H9 (cell line): ENCODE results near the gene USP47. TPM values are rescaled to one million over a fixed set of nuclear protein-coding genes. Genes with fewer than 3 reads are reported as not detected.

Source experiments
- DNase-seq: peaks from one replicate; pipeline ENCODE4 v3.0.0-alpha.2; 2017
- H2AFZ ChIP-seq: one replicate; pipeline ENCODE4 v1.6.1; 2013; ENCODE audit warnings: mild to moderate bottlenecking, low read length, control low read depth, moderate library complexity
- H2AK5ac ChIP-seq: 2 replicates; pipeline ENCODE4 v1.6.1; 2013; ENCODE audit warnings: low read length, control low read depth, mixed read lengths; ENCODE audit not compliant: insufficient read length
- H2BK120ac ChIP-seq: one replicate; pipeline ENCODE4 v1.6.1; 2013; ENCODE audit warnings: low read depth, mild to moderate bottlenecking, low read length, control low read depth, inconsistent platforms; ENCODE audit not compliant: poor library complexity, severe bottlenecking
- H2BK12ac ChIP-seq: 2 replicates; pipeline ENCODE4 v1.6.1; 2013; ENCODE audit warnings: low read length, control low read depth, mixed read lengths, low read depth; ENCODE audit not compliant: insufficient read length
- H2BK15ac ChIP-seq: 2 replicates; pipeline ENCODE4 v1.6.1; 2013; ENCODE audit warnings: low read depth, low read length, control low read depth
- H2BK20ac ChIP-seq: one replicate; pipeline ENCODE4 v1.6.1; 2013; ENCODE audit warnings: low read depth, mild to moderate bottlenecking, low read length, control low read depth, inconsistent platforms; ENCODE audit not compliant: poor library complexity, severe bottlenecking
- H2BK5ac ChIP-seq: 2 replicates; pipeline ENCODE4 v1.6.1; 2013; ENCODE audit warnings: low read length, control low read depth, mixed read lengths; ENCODE audit not compliant: insufficient read length
- H3K14ac ChIP-seq: 2 replicates; pipeline ENCODE4 v1.6.1; 2013; ENCODE audit warnings: low read length, control low read depth; ENCODE audit not compliant: insufficient read depth
- H3K18ac ChIP-seq: 2 replicates; pipeline ENCODE4 v1.6.1; 2013; ENCODE audit warnings: low read depth, mild to moderate bottlenecking, mixed read lengths, low read length, control low read depth; ENCODE audit not compliant: insufficient read length
- H3K23ac ChIP-seq: 2 replicates; pipeline ENCODE4 v1.6.1; 2013; ENCODE audit warnings: low read length, control low read depth, mixed read lengths, low read depth; ENCODE audit not compliant: insufficient read length
- H3K23me2 ChIP-seq: 2 replicates; pipeline ENCODE4 v1.6.1; 2013; ENCODE audit warnings: low read depth, mild to moderate bottlenecking, mixed read lengths, low read length, control low read depth; ENCODE audit not compliant: insufficient read length, poor library complexity, severe bottlenecking
- H3K27ac ChIP-seq: 2 replicates; pipeline ENCODE4 v1.5.1; 2013; ENCODE audit warnings: low read length, control low read depth, mixed read lengths, low read depth; ENCODE audit not compliant: insufficient read length
- H3K27me3 ChIP-seq: 2 replicates; pipeline ENCODE4 v1.6.1; 2013; ENCODE audit warnings: low read length, control low read depth, inconsistent platforms; ENCODE audit not compliant: insufficient read depth
- H3K4ac ChIP-seq: 2 replicates; pipeline ENCODE4 v1.6.1; 2013; ENCODE audit warnings: low read depth, mild to moderate bottlenecking, control low read depth, inconsistent platforms, low read length, moderate library complexity
- H3K4me1 ChIP-seq: 2 replicates; pipeline ENCODE4 v1.6.1; 2013; ENCODE audit warnings: low read length, control low read depth, inconsistent platforms; ENCODE audit not compliant: insufficient read depth
- H3K4me2 ChIP-seq: 2 replicates; pipeline ENCODE4 v1.6.1; 2013; ENCODE audit warnings: low read length, control low read depth, mixed read lengths; ENCODE audit not compliant: insufficient read length, insufficient read depth
- H3K56ac ChIP-seq: 2 replicates; pipeline ENCODE4 v1.6.1; 2013; ENCODE audit warnings: low read depth, mild to moderate bottlenecking, mixed read lengths, low read length, control low read depth; ENCODE audit not compliant: insufficient read length
- H3K79me1 ChIP-seq: 2 replicates; pipeline ENCODE4 v1.6.1; 2013; ENCODE audit warnings: low read depth, mild to moderate bottlenecking, moderate library complexity, low read length, control low read depth, inconsistent platforms; ENCODE audit not compliant: insufficient read depth, poor library complexity, severe bottlenecking
- H3K79me2 ChIP-seq: 2 replicates; pipeline ENCODE4 v1.6.1; 2013; ENCODE audit warnings: low read length, control low read depth, inconsistent platforms; ENCODE audit not compliant: insufficient read depth
- H3K9ac ChIP-seq: 2 replicates; pipeline ENCODE4 v1.6.1; 2013; ENCODE audit warnings: low read length, control low read depth, mixed read lengths; ENCODE audit not compliant: insufficient read length; ENCODE audit errors: extremely low read depth
- H3K9me3 ChIP-seq: one replicate; pipeline ENCODE4 v1.6.1; 2013; ENCODE audit warnings: low read depth, low read length, inconsistent platforms; ENCODE audit not compliant: control insufficient read depth
- H3T11ph ChIP-seq: one replicate; pipeline ENCODE4 v1.6.1; 2013; ENCODE audit warnings: mild to moderate bottlenecking, low read length, control low read depth, inconsistent platforms
- H4K20me1 ChIP-seq: one replicate; pipeline ENCODE4 v1.6.1; 2013; ENCODE audit not compliant: control insufficient read depth, insufficient read length, insufficient read depth
- H4K5ac ChIP-seq: 2 replicates; pipeline ENCODE4 v1.6.1; 2013; ENCODE audit warnings: low read depth, mild to moderate bottlenecking, mixed read lengths, low read length, control low read depth; ENCODE audit not compliant: insufficient read length
- H4K8ac ChIP-seq: replicated peaks from 2 replicates; pipeline ENCODE4 v1.6.1; 2013; ENCODE audit warnings: low read length, control low read depth, mixed read lengths, low read depth; ENCODE audit not compliant: insufficient read length
- H4K91ac ChIP-seq: 2 replicates; pipeline ENCODE4 v1.6.1; 2013; ENCODE audit warnings: low read depth, mild to moderate bottlenecking, moderate library complexity, mixed read lengths, low read length, control low read depth; ENCODE audit not compliant: insufficient read length
- H3K27ac Mint-ChIP-seq, 3 experiments: 2 replicates in 2 of 3; 3 replicates in 1 of 3; pipeline ENCODE4 v1.8.0; 2020 to 2021; ENCODE audit warnings: mixed read lengths in 3 of 3, mild to moderate bottlenecking in 1 of 3, moderate library complexity in 1 of 3
- H3K27me3 Mint-ChIP-seq: 2 replicates; pipeline ENCODE4 v1.8.0; 2021; ENCODE audit warnings: low read depth, mild to moderate bottlenecking, moderate library complexity, mixed read lengths
- H3K36me3 Mint-ChIP-seq, 3 experiments: 2 replicates in 2 of 3; 3 replicates in 1 of 3; pipeline ENCODE4 v1.8.0; 2020 to 2021; ENCODE audit warnings: low read depth in 3 of 3, mixed read lengths in 3 of 3; ENCODE audit not compliant: insufficient read depth in 1 of 3
- H3K4me1 Mint-ChIP-seq, 2 experiments: 2 replicates each; pipeline ENCODE4 v1.8.0; 2020; ENCODE audit warnings: mixed read lengths in 2 of 2
- H3K4me3 Mint-ChIP-seq, 2 experiments: 2 replicates in 1 of 2; 3 replicates in 1 of 2; pipeline ENCODE4 v1.8.0; 2020 to 2021; ENCODE audit warnings: mild to moderate bottlenecking in 2 of 2, mixed read lengths in 2 of 2, moderate library complexity in 1 of 2
- H3K9me3 Mint-ChIP-seq, 2 experiments: 2 replicates in 1 of 2; 3 replicates in 1 of 2; pipeline ENCODE4 v1.8.0; 2020; ENCODE audit warnings: mild to moderate bottlenecking in 2 of 2, mixed read lengths in 2 of 2, moderate library complexity in 1 of 2
- WGBS: extraction: QIAGEN DNeasy Blood & Tissue Kit; methylation state at CpG from one replicate; pipeline ENCODE4 v1.1.7; 2013; ENCODE audit warnings: missing lambda C conversion rate, low lambda C conversion rate, mixed read lengths; ENCODE audit not compliant: insufficient read length; ENCODE audit errors: extremely low coverage; 5-methylcytosine and 5-hydroxymethylcytosine counted together
- total RNA-seq: library from RNA; stranded (reverse); gene quantifications from 2 replicates; pipeline ENCODE4 v1.2.1, GENCODE V29; 2021
- TF ChIP-seq, protein P1 (sequence below): fragments of 200-600 bp; sonication (generic); conservative IDR thresholded peaks from 3 replicates; pipeline ENCODE4 v1.8.0; 2021; ENCODE audit warnings: antibody characterized with exemption, mild to moderate bottlenecking

The USP47 gene
- total RNA-seq, 1 experiment from 2014 or later, result 26.7 TPM

DNA sequence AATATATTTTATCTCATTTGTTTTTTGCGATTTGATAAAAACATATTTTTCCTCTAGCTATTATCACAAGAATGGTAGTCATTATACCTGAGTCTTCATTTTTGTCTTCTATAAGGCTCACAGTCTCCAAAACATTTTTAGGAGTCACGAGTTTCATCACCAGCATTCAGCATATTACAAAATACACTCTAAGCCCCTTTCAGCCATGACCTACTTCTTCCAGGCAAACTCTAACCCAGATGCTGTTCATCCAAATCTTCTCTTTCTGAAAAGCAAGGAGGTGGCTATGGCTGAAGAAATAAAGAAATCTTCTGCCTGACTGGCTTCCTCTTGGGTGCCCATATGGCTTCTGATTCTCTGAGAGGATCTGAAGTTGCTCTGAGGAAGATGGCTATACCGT lies 35.7 kb upstream of the USP47 start:
- Histone ChIP-seq H3K79me2 (no peaks in the 10 kb centered on the region), H3K23ac (no peak overlapping the region), H3K9ac (no peak overlapping the region), H4K20me1 (no peaks in the 10 kb centered on the region), H2BK12ac (no peak overlapping the region), H3K4ac (no peak overlapping the region), H3K4me1 (no peaks in the 10 kb centered on the region), H3K14ac (no peak overlapping the region), H3K23me2 (no peaks in the 10 kb centered on the region), H3K27me3 (no peaks in the 10 kb centered on the region), H4K5ac (no peak overlapping the region), H3K4me2 (no peak overlapping the region), H3K27ac (no peak overlapping the region), H3T11ph (no peak overlapping the region), H4K8ac (no peak overlapping the region), H3K56ac (no peak overlapping the region), H3K79me1 (no peaks in the 10 kb centered on the region), H2BK15ac (no peak overlapping the region), H2BK5ac (no peak overlapping the region), H2BK20ac (no peak overlapping the region), H3K9me3 (no peaks in the 10 kb centered on the region), H2BK120ac (no peak overlapping the region), H4K91ac (no peak overlapping the region), H2AK5ac (no peak overlapping the region), H3K18ac (no peak overlapping the region), H2AFZ (no peak overlapping the region)
- no peak overlapping the region for H3K27ac Mint-ChIP-seq
- H3K4me3 Mint-ChIP-seq, result no peak overlapping the region
- no peak for DNase-seq
- H3K36me3 Mint-ChIP-seq, result no peaks in the 10 kb centered on the region
- H3K9me3 Mint-ChIP-seq, result peaks cover 0 to 3% of the 10 kb centered on the region in 2 experiments; a peak in 2 of 5 replicates
- WGBS, result no CpG with 5 or more reads among the region's 3 CpGs
- TF ChIP-seq, protein P1, sequence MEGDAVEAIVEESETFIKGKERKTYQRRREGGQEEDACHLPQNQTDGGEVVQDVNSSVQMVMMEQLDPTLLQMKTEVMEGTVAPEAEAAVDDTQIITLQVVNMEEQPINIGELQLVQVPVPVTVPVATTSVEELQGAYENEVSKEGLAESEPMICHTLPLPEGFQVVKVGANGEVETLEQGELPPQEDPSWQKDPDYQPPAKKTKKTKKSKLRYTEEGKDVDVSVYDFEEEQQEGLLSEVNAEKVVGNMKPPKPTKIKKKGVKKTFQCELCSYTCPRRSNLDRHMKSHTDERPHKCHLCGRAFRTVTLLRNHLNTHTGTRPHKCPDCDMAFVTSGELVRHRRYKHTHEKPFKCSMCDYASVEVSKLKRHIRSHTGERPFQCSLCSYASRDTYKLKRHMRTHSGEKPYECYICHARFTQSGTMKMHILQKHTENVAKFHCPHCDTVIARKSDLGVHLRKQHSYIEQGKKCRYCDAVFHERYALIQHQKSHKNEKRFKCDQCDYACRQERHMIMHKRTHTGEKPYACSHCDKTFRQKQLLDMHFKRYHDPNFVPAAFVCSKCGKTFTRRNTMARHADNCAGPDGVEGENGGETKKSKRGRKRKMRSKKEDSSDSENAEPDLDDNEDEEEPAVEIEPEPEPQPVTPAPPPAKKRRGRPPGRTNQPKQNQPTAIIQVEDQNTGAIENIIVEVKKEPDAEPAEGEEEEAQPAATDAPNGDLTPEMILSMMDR, result no peak
- 0 out of 4 replicates have a peak, but pooled peaks cover 0 to 3% of the 10 kb centered on the region in 2 experiments for H3K4me1 Mint-ChIP-seq
- no peaks in the 10 kb centered on the region; the same call in 1 of the 2 replicates for H3K27me3 Mint-ChIP-seq
